ENCODE data around the gene TCF4. TPM values are rescaled to one million over a fixed set of nuclear protein-coding genes. Genes with fewer than 3 reads are reported as not detected.
A peak's percentile ranks its signal among the peaks of the same experiment; 100 is the strongest.

The TCF4 gene
- polyA plus RNA-seq (9.7 to 19.3 TPM (median 13.2 TPM) in 3 replicates), polyA minus RNA-seq (21.7 to 71.7 TPM (median 44.2 TPM) in 3 replicates)
- polyA plus RNA-seq (2011; ENCODE audit: low read depth): 15.2 TPM
- polyA plus RNA-seq (2011; cell fraction: cytosol; rRNA removed): 6.2 and 11.5 TPM in 2 replicates
- 16.8 and 21.7 TPM in 2 replicates for polyA plus RNA-seq (2011; cell fraction: nucleus; rRNA removed)
- polyA plus RNA-seq (2012; ENCODE audit: low replicate concordance): 7.7 and 10.6 TPM in 2 replicates
- 8.4 TPM for polyA minus RNA-seq (2011; cell fraction: cytosol; rRNA and poly(A)+ RNA removed)
- polyA minus RNA-seq (2011; cell fraction: nucleus; rRNA and poly(A)+ RNA removed): 25.2 and 55.2 TPM in 2 replicates

- dilution Hi-C loops (cut with MboI; ENCODE audit: extremely low pct_ligation_motif_present, low sequenced_read_pairs): no loop called here
- no peaks in the 10 kb centered on the region for H3K27me3 ChIP-seq (ENCODE audit: control insufficient read depth, extremely low read depth, insufficient read depth, low read length)
- FAIRE-seq: no peak
- H3K9me3 ChIP-seq (ENCODE audit: control insufficient read depth, low read depth, low read length): no peaks in the 10 kb centered on the region
- H3K9ac ChIP-seq (ENCODE audit: control insufficient read depth, extremely low read depth, insufficient read depth, low read length): peak within 1 kb of the TSS; percentile 86
- no peak for TF ChIP-seq CTCF (optimal IDR thresholded peaks at IDR 0.05 in 1 of 3, IDR thresholded peaks at IDR 0.05 in 1 of 3, conservative IDR thresholded peaks at IDR 0.05 in 1 of 3; ENCODE audit: extremely low read depth in 1 of 3, insufficient read depth in 2 of 3, low read length in 3 of 3)
- no peak for TF ChIP-seq EZH2 (IDR thresholded peaks at IDR 0.05; ENCODE audit: low read length)
- peaks cover 19% of the 10 kb centered on the region for H3K4me1 ChIP-seq (ENCODE audit: control insufficient read depth, extremely low read depth, insufficient read depth, low read length)
- peak within 1 kb of the TSS; percentile 65 to 91 (median 89) for H3K4me3 ChIP-seq (ENCODE audit: control insufficient read depth in 2 of 3, extremely low read depth in 1 of 3, insufficient read depth in 2 of 3, low read depth in 1 of 3, low read length in 3 of 3)
- no peak for DNase-seq (ENCODE audit: low read depth, low spot score)
- no peaks in the 10 kb centered on the region for H3K9me1 ChIP-seq (ENCODE audit: control insufficient read depth, extremely low read depth, insufficient read depth, low read length)
- H4K20me1 ChIP-seq (ENCODE audit: control insufficient read depth, extremely low read depth, insufficient read depth, low read length): no peaks in the 10 kb centered on the region
- H3K79me2 ChIP-seq (ENCODE audit: control insufficient read depth, insufficient read depth, low read length): no peaks in the 10 kb centered on the region
- H3K4me2 ChIP-seq (ENCODE audit: control insufficient read depth, extremely low read depth, insufficient read depth, low read depth, low read length): peak within 1 kb of the TSS; percentile 97
- H3K27ac ChIP-seq (ENCODE audit: control insufficient read depth, insufficient read depth, low read length): peak within 1 kb of the TSS; percentile 85
- no peaks in the 10 kb centered on the region for H3K36me3 ChIP-seq (ENCODE audit: control insufficient read depth in 2 of 2, extremely low read depth in 1 of 2, insufficient read depth in 2 of 2, low read length in 2 of 2)
- peak within 1 kb of the TSS; percentile 94 for H2AFZ ChIP-seq (ENCODE audit: control insufficient read depth, low read length)
Observed at GRCh38 chr18:55588111-55588869, at the start of gene TCF4. TSS of gene TCF4 (minus strand) at chr18:55588192. CDS start at chr18:55587116, 1,076 bp downstream.

GRCh38 chr18:55637204-55637603, 49.2 kb upstream of the TCF4 start:
- H3K9me1 ChIP-seq (ENCODE audit: control insufficient read depth, extremely low read depth, insufficient read depth, low read length): no peaks in the 10 kb centered on the region
- no peak for FAIRE-seq
- H3K4me1 ChIP-seq (ENCODE audit: control insufficient read depth, extremely low read depth, insufficient read depth, low read length): peaks cover 24% of the 10 kb centered on the region
- H2AFZ ChIP-seq (ENCODE audit: control insufficient read depth, low read length): no peak overlapping the region
- no peaks in the 10 kb centered on the region for H4K20me1 ChIP-seq (ENCODE audit: control insufficient read depth, extremely low read depth, insufficient read depth, low read length)
- no peak overlapping the region for H3K4me3 ChIP-seq (ENCODE audit: control insufficient read depth in 2 of 3, extremely low read depth in 1 of 3, insufficient read depth in 2 of 3, low read depth in 1 of 3, low read length in 3 of 3)
- H3K36me3 ChIP-seq (ENCODE audit: control insufficient read depth in 2 of 2, extremely low read depth in 1 of 2, insufficient read depth in 2 of 2, low read length in 2 of 2): no peaks in the 10 kb centered on the region
- no peak for TF ChIP-seq EZH2 (IDR thresholded peaks at IDR 0.05; ENCODE audit: low read length)
- TF ChIP-seq CTCF (optimal IDR thresholded peaks at IDR 0.05 in 1 of 3, IDR thresholded peaks at IDR 0.05 in 1 of 3, conservative IDR thresholded peaks at IDR 0.05 in 1 of 3; ENCODE audit: extremely low read depth in 1 of 3, insufficient read depth in 2 of 3, low read length in 3 of 3): no peak
- no peak overlapping the region for H3K27ac ChIP-seq (ENCODE audit: control insufficient read depth, insufficient read depth, low read length)
- no peak overlapping the region for H3K4me2 ChIP-seq (ENCODE audit: control insufficient read depth, extremely low read depth, insufficient read depth, low read depth, low read length)
- no peaks in the 10 kb centered on the region for H3K9me3 ChIP-seq (ENCODE audit: control insufficient read depth, low read depth, low read length)
- H3K79me2 ChIP-seq (ENCODE audit: control insufficient read depth, insufficient read depth, low read length): no peaks in the 10 kb centered on the region
- H3K9ac ChIP-seq (ENCODE audit: control insufficient read depth, extremely low read depth, insufficient read depth, low read length): no peak overlapping the region
- dilution Hi-C loops (cut with MboI; ENCODE audit: extremely low pct_ligation_motif_present, low sequenced_read_pairs): no loop called here
- no peaks in the 10 kb centered on the region for H3K27me3 ChIP-seq (ENCODE audit: control insufficient read depth, extremely low read depth, insufficient read depth, low read length)
- no peak for DNase-seq (ENCODE audit: low read depth, low spot score)

Data from keratinocyte (primary cell).